Neural cell (in vitro differentiated cells): ENCODE measurements around the gene LACC1.

ENCODE experiments used
- EP300 ChIP-seq: fragments of 450-650 bp; conservative IDR thresholded peaks from 2 replicates; pipeline ENCODE4 v1.6.1; 2014; ENCODE audit warnings: antibody characterized with exemption, mild to moderate bottlenecking, moderate library complexity; ENCODE audit not compliant: poor library complexity, severe bottlenecking
- POLR2AphosphoS5 ChIP-seq: IDR thresholded peaks from 2 replicates; pipeline ENCODE4 v1.6.1; 2012
- RAD21 ChIP-seq: fragments of 450-650 bp; conservative IDR thresholded peaks from 2 replicates; pipeline ENCODE4 v1.6.1; 2014; ENCODE audit warnings: antibody characterized with exemption, mild to moderate bottlenecking, moderate library complexity
- TAF1 ChIP-seq: IDR thresholded peaks from 2 replicates; pipeline ENCODE4 v1.6.1; 2012; ENCODE audit warnings: low read depth
- TF ChIP-seq, protein P1 (sequence below): fragments of 450-650 bp; IDR thresholded peaks from 2 replicates; pipeline ENCODE4 v1.5.1; 2014; ENCODE audit warnings: antibody characterized with exemption, mild to moderate bottlenecking, moderate library complexity; ENCODE audit not compliant: poor library complexity, severe bottlenecking

DNA sequence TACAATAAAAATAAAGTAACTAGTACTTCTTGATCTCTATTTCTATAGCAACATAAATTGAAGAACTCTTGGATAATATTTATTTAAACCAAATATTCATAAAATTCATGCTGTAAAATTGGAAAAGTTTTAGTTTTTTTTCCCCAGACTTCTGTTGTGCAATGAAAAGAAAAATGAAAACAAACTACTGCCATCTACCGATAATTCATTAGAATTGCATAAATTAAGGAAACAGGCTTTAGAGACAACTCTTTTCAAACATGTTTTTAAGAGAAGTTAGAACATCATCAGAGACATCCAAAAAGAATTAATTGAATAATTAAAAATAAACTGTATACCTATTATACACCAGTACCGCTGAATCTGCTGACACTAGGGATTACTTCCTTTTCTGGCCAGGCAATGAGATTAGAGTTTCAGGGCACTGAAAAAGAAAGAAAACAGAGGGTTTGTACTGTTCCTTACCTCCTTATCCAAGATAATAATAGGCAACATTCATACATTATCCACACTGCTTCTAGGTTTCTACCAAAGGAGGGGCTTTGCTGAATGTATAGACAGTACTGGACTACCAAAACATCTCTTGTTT, 5.1 kb upstream of the LACC1 start:
- TF ChIP-seq POLR2AphosphoS5 (no peak), TAF1 (no peak), EP300 (no peak), RAD21 (peak; percentile 79)
- TF ChIP-seq, protein P1, sequence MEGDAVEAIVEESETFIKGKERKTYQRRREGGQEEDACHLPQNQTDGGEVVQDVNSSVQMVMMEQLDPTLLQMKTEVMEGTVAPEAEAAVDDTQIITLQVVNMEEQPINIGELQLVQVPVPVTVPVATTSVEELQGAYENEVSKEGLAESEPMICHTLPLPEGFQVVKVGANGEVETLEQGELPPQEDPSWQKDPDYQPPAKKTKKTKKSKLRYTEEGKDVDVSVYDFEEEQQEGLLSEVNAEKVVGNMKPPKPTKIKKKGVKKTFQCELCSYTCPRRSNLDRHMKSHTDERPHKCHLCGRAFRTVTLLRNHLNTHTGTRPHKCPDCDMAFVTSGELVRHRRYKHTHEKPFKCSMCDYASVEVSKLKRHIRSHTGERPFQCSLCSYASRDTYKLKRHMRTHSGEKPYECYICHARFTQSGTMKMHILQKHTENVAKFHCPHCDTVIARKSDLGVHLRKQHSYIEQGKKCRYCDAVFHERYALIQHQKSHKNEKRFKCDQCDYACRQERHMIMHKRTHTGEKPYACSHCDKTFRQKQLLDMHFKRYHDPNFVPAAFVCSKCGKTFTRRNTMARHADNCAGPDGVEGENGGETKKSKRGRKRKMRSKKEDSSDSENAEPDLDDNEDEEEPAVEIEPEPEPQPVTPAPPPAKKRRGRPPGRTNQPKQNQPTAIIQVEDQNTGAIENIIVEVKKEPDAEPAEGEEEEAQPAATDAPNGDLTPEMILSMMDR, result peak; percentile 71
